ENCODE results near the gene KRT9.
"Not testable (repeated sequence)": the region's sequence is repeated elsewhere in the genome, so short reads cannot be mapped to it uniquely, and the experiment has no call there.

KRT9 gene

GRCh38 chr17:41544491-41544892 is 27.4 kb downstream of the KRT9 start:
- TF ChIP-seq CTCF (IDR thresholded peaks at IDR 0.05; ENCODE audit: low read depth, low read length): no peak
- no peak overlapping the region for H3K4me3 ChIP-seq (replicated peaks in 1 of 2; ENCODE audit: low read depth in 2 of 2, low read length in 2 of 2)
- DNase-seq (ENCODE audit: low read depth in 2 of 2): peak in 1 of 2 donors; percentile 49

- DNase-seq (ENCODE audit: low read depth in 2 of 2); H3K4me3 ChIP-seq (replicated peaks in 1 of 2; ENCODE audit: low read depth in 2 of 2, low read length in 2 of 2): not testable (repeated sequence)
Observed at GRCh38 chr17:41542786-41543185, 29.1 kb downstream of the KRT9 start.

- H3K4me3 ChIP-seq (replicated peaks in 1 of 2; ENCODE audit: low read depth in 2 of 2, low read length in 2 of 2): no peak overlapping the region
- no peak for DNase-seq (ENCODE audit: low read depth in 2 of 2)
- no peak for TF ChIP-seq CTCF (IDR thresholded peaks at IDR 0.05; ENCODE audit: low read depth, low read length)
Observed at GRCh38 chr17:41542357-41542756, 29.5 kb downstream of the KRT9 start.

- DNase-seq (ENCODE audit: low read depth in 2 of 2): no peak
- no peak for TF ChIP-seq CTCF (IDR thresholded peaks at IDR 0.05; ENCODE audit: low read depth, low read length)
Observed at GRCh38 chr17:41540921-41541625, 30.8 kb downstream of the KRT9 start.

GRCh38 chr17:41539979-41540701 is 31.7 kb downstream of the KRT9 start:
- no peak for TF ChIP-seq CTCF (IDR thresholded peaks at IDR 0.05; ENCODE audit: low read depth, low read length)
- H3K4me3 ChIP-seq (replicated peaks in 1 of 2; ENCODE audit: low read depth in 2 of 2, low read length in 2 of 2): no peak overlapping the region
- no peak for DNase-seq (ENCODE audit: low read depth in 2 of 2)

More at GRCh38 chr17:41540921-41541625, 30.8 kb downstream of the KRT9 start:
- H3K4me3 ChIP-seq (replicated peaks in 1 of 2; ENCODE audit: low read depth in 2 of 2, low read length in 2 of 2): no peak overlapping the region

- no peak overlapping the region for H3K4me3 ChIP-seq (replicated peaks in 1 of 2; ENCODE audit: low read depth in 2 of 2, low read length in 2 of 2)
- no peak for DNase-seq (ENCODE audit: low read depth in 2 of 2)
- TF ChIP-seq CTCF (IDR thresholded peaks at IDR 0.05; ENCODE audit: low read depth, low read length): no peak
Observed at GRCh38 chr17:41539071-41539492, 32.8 kb downstream of the KRT9 start.

- H3K4me3 ChIP-seq (replicated peaks in 1 of 2; ENCODE audit: low read depth in 2 of 2, low read length in 2 of 2): no peak overlapping the region
- TF ChIP-seq CTCF (IDR thresholded peaks at IDR 0.05; ENCODE audit: low read depth, low read length): no peak
- DNase-seq (ENCODE audit: low read depth in 2 of 2): no peak
Observed at GRCh38 chr17:41538565-41538991, 33.3 kb downstream of the KRT9 start.

Data from cardiac fibroblast (primary cell).